MCF 10A (cell line): Measurements from ENCODE around the gene GLOD4. TPM values are rescaled to one million over a fixed set of nuclear protein-coding genes. Genes with fewer than 3 reads are reported as not detected.
A peak's percentile ranks its signal among the peaks of the same experiment; 100 is the strongest.

Experiments
- BruUV-seq: library from RNA; stranded (reverse); fragments of 400-500 nt; replicated peaks from 2 replicates; lab custom pipeline; 2021; lab: Mats Ljungman, UMichigan
- CTCF ChIA-PET: fragments of 300-600 bp; sonication (Branson Sonifier 250); formaldehyde crosslinking; extraction: SDS; loops from one replicate; lab custom pipeline; 2021; ENCODE audit warnings: antibody characterized with exemption, inconsistent platforms; lab: Yijun Ruan, JAX
- POLR2A ChIA-PET: fragments of 300-600, 350-650 bp; sonication (Branson Sonifier 250); formaldehyde crosslinking; extraction: SDS; loops from one replicate; lab custom pipeline; 2020; ENCODE audit warnings: antibody characterized with exemption, inconsistent platforms; lab: Yijun Ruan, JAX
- DNase-seq: peaks from one replicate; pipeline ENCODE4 v3.0.0-alpha.2; 2018; ENCODE audit not compliant: unreplicated experiment
- H3K27ac Mint-ChIP-seq: one replicate; pipeline ENCODE4 v1.8.0; 2022; ENCODE audit warnings: mild to moderate bottlenecking, low read depth, mixed read lengths; ENCODE audit not compliant: unreplicated experiment
- H3K27me3 Mint-ChIP-seq: one replicate; pipeline ENCODE4 v1.8.0; 2022; ENCODE audit warnings: mixed read lengths; ENCODE audit not compliant: insufficient read depth, unreplicated experiment
- H3K36me3 Mint-ChIP-seq: one replicate; pipeline ENCODE4 v1.8.0; 2022; ENCODE audit warnings: mild to moderate bottlenecking, moderate library complexity, mixed read lengths; ENCODE audit not compliant: insufficient read depth, unreplicated experiment
- H3K4me1 Mint-ChIP-seq: one replicate; pipeline ENCODE4 v1.8.0; 2022; ENCODE audit warnings: mixed read lengths; ENCODE audit not compliant: insufficient read depth, unreplicated experiment
- H3K4me3 Mint-ChIP-seq: one replicate; pipeline ENCODE4 v1.8.0; 2022; ENCODE audit warnings: mild to moderate bottlenecking, moderate library complexity, mixed read lengths; ENCODE audit not compliant: unreplicated experiment
- H3K9me3 Mint-ChIP-seq: one replicate; pipeline ENCODE4 v1.8.0; 2022; ENCODE audit warnings: mixed read lengths; ENCODE audit not compliant: unreplicated experiment
- CTCF ChIP-seq: fragments of 200-600 bp; IDR thresholded peaks from one replicate; pipeline ENCODE4 v1.8.0; 2022; ENCODE audit warnings: antibody characterized with exemption, mild to moderate bottlenecking; ENCODE audit not compliant: unreplicated experiment
- intact Hi-C: fragments of 100-400 bp; cut with micrococcal nuclease; formaldehyde crosslinking; loops from 2 replicates; pipeline ENCODE4 v1.14.1; 2022
- total RNA-seq: library from RNA; stranded (reverse); gene quantifications from 2 replicates; pipeline ENCODE4 v1.2.3, GENCODE V29; 2022

GLOD4 gene
- total RNA-seq, 1 experiment from 2014 or later = 62.6 TPM

DNA sequence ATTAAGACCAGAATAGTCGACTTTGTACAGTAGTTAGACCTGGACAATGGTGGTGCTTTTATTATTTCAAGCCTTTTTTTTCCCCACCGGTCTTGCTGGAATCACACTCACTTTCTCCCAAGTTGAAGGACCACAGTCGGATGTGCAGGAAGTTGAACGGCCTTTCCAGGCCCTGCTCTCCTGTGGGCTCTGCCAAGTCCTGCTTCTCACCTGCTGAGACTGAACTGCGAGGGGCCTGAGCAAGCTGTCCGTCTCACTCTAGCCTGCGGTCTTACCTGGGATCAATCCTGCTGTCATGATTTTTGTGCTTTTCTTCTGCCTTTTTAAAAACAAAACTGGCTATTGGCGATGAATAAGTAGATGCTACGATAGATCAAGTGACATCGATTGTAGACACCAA lies 48.3 kb downstream of the GLOD4 start:
- peak; percentile 18 for DNase-seq
- no peak for TF ChIP-seq CTCF
- no peaks in the 10 kb centered on the region for H3K27me3 Mint-ChIP-seq
- peak overlapping the region; percentile 61 for H3K27ac Mint-ChIP-seq
- ChIA-PET POLR2A (interaction anchor here (0.9 to 1.9 kb wide), 11 partner anchors 12 to 103 kb away, joined by 3 to 45 read pairs (median 7); partner anchors contain the start of genes GEMIN4, GLOD4, MRM3 and VPS53), CTCF (interaction anchor here (0.8 to 1.1 kb wide), 4 partner anchors 11 to 18 kb away, joined by 3 to 5 read pairs (median 3); partner anchors contain the start of gene GEMIN4)
- H3K4me3 Mint-ChIP-seq = peak overlapping the region; percentile 87
- H3K9me3 Mint-ChIP-seq = no peaks in the 10 kb centered on the region
- peaks cover 27% of the 10 kb centered on the region for H3K4me1 Mint-ChIP-seq
- peaks cover 41% of the 10 kb centered on the region for H3K36me3 Mint-ChIP-seq
- BruUV-seq = TSS peak; percentile 48
- intact Hi-C loops = no loop called here

DNA sequence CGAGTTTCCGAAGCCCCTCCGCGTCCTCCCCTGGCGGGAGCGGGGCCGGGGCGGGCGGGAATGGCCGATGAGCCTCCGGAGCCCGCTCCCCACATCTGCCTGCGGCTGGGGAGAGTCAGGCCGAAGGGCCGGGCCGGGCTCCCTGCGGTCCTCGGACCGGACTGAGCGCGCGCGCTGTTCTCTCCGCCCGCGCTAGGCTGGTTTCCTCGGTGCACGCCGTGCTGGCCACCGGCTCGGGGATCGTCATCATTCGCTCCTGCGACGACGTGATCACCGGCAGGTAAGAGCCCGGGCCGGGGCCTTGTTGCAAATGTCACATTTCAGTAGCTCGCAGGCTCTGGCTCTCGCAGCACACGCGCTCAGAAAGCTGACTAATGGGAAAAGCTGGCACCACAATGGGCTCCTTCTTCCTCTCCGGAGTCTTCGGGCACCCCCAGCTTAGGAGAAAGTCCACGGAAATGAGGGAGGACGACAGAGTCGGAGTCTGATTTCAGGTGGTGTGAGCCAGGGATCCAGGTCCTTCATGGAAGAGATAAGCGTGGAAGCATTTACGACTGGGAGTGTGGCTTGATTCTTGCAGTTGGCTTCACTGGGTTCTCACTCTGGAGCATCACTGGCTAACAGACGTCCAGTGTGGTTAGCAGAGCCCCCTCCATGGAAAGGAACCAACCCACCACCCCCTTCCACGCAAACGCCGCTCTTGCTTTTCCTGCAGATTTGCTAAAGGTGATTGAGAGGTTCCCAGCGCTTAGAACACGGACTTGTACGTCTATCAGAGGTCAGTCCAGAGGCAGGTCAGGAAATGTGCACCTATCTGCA lies 49.0 kb downstream of the GLOD4 start:
- TF ChIP-seq CTCF = no peak
- no peaks in the 10 kb centered on the region for H3K27me3 Mint-ChIP-seq
- H3K4me3 Mint-ChIP-seq = peak overlapping the region; percentile 87
- POLR2A ChIA-PET = interaction anchor here (0.6 to 1.9 kb wide), 13 partner anchors 11 to 103 kb away, joined by 3 to 45 read pairs (median 7); partner anchors contain the start of genes GEMIN4, GLOD4, MRM3 and VPS53
- peak overlapping the region; percentile 61 for H3K27ac Mint-ChIP-seq
- CTCF ChIA-PET = interaction anchor here (0.8 to 1.1 kb wide), 4 partner anchors 10 to 18 kb away, joined by 3 to 5 read pairs (median 3); partner anchors contain the start of gene GEMIN4
- no TSS peak for BruUV-seq
- DNase-seq = peak; percentile 47
- intact Hi-C loops = no loop called here
- H3K36me3 Mint-ChIP-seq = peaks cover 35% of the 10 kb centered on the region
- peaks cover 31% of the 10 kb centered on the region for H3K4me1 Mint-ChIP-seq
- H3K9me3 Mint-ChIP-seq = no peaks in the 10 kb centered on the region

- DNase-seq = peak; percentile 60
- TF ChIP-seq CTCF = no peak
- Mint-ChIP-seq H3K36me3 (peaks cover 33% of the 10 kb centered on the region), H3K27me3 (no peaks in the 10 kb centered on the region), H3K27ac (peak within 1 kb of the TSS; percentile 61), H3K9me3 (no peaks in the 10 kb centered on the region), H3K4me3 (peak within 1 kb of the TSS; percentile 87), H3K4me1 (peaks cover 31% of the 10 kb centered on the region)
- intact Hi-C loops = no loop called here
- no TSS peak for BruUV-seq
- ChIA-PET CTCF (no interaction called here), POLR2A (interaction anchor here (1.3 to 1.8 kb wide), 6 partner anchors 10 to 34 kb away, joined by 3 to 45 read pairs (median 8); partner anchors contain the start of genes GEMIN4 and VPS53)
Measured at GRCh38 chr17:732067-732901, 49.8 kb downstream of the GLOD4 start, which contains the start of gene TLCD3A. TSS of gene TLCD3A (plus strand) at chr17:732596. CDS start at chr17:732648, 52 bp downstream.
